GM12891 (cell line): ENCODE measurements around the gene LRRIQ1.

Source experiments
- DNase-seq: peaks from one replicate; pipeline ENCODE4 v3.0.0; 2011; ENCODE audit warnings: low spot score; ENCODE audit not compliant: insufficient read length
- FAIRE-seq: peaks from 2 replicates; lab custom pipeline; 2011; peaks lifted over from hg19 to GRCh38; lab: Jason Lieb, UNC
- PAX5 ChIP-seq: IDR thresholded peaks from 2 replicates; pipeline ENCODE4 v1.6.1; 2011; ENCODE audit warnings: low read length, moderate library complexity, mild to moderate bottlenecking; ENCODE audit not compliant: insufficient read depth, severe bottlenecking
- POLR2A ChIP-seq: IDR thresholded peaks from 2 replicates; pipeline ENCODE4 v1.6.1; 2011; ENCODE audit warnings: low read depth, low read length, control low read depth
- POLR2AphosphoS5 ChIP-seq: IDR thresholded peaks from 2 replicates; pipeline ENCODE4 v1.6.1; 2011; ENCODE audit warnings: low read depth, low read length, control low read depth
- POU2F2 ChIP-seq: IDR thresholded peaks from 2 replicates; pipeline ENCODE4 v1.6.1; 2011; ENCODE audit warnings: low read depth, mild to moderate bottlenecking, control low read depth, low read length, moderate library complexity
- SPI1 ChIP-seq: IDR thresholded peaks from 2 replicates; pipeline ENCODE4 v1.6.1; 2011; ENCODE audit warnings: low read depth, low read length, control low read depth
- TAF1 ChIP-seq: IDR thresholded peaks from 2 replicates; pipeline ENCODE4 v1.6.1; 2011; ENCODE audit warnings: low read depth, low read length, control low read depth

LRRIQ1 gene

DNA sequence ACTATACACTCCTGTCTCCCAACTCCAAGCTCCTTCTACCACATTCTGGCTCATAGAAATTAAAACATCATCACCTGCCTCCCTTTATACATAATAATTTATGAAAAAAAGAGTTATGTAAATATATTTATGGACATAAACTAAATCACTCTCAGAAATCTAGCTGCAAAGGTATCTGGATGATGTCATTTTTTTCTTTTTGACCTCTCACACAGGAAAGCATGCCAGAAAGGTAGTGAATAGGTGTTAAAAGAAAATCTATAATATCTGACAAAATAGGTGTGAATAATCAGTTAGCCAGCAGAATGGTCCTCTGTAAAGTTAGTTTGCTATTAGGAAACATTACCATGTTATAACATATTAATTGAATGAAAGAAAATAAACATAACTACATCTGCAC is 7.7 kb downstream of the LRRIQ1 start:
- TF ChIP-seq TAF1: no peak
- TF ChIP-seq SPI1: no peak
- no peak for TF ChIP-seq POU2F2
- TF ChIP-seq POLR2A: no peak
- no peak for TF ChIP-seq POLR2AphosphoS5
- no peak for TF ChIP-seq PAX5
- DNase-seq: no peak
- FAIRE-seq: no peak

DNA sequence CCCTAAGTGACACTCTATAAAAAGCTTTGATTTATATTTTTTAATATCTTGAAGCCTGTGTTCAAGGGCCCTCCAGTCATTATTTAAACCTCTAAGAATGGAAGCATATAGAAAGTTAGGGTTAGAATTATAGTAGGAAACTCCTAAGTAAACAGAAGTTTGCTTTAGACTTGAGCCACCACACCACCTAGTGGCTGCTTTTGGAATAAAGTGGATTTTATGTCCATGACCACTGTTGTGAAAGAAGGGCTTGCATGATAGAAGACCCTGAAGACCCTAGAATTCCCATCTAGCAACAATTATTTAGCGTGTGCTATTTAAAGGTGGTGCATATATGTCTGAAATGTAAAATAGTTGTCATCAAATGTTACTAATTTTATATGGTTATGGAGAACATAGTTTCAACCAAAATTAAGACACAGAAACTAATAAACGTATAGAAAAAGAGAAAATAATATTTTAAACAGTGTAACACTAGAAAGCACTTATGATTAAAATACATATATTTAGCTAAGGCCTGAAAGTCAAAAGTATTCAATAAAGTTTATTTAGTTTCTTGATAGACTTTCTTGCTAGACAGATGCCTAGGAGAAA is 21.3 kb downstream of the LRRIQ1 start:
- no peak for TF ChIP-seq PAX5
- no peak for TF ChIP-seq SPI1
- TF ChIP-seq POLR2AphosphoS5: no peak
- no peak for TF ChIP-seq POU2F2
- no peak for TF ChIP-seq TAF1
- no peak for TF ChIP-seq POLR2A
- DNase-seq: no peak
- FAIRE-seq: no peak

DNA sequence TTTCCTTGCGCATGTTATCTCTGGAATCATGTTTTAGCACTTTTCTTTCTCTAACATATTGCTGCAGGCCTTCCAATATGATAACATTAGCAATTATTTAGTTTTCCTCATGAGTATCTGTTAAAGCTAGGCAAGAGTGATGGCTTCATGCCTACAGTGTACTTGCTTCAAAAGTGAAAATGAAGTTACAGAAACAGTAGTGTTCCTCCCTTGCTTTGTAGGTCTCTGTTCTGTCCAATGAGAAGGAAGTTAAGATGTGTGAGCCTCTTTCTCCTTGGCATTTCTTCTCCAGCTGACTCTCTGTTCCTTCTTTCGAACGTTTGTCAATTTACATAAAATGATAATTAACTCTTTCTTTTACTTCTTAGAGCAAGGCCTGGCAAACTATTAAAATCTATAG is 22.2 kb downstream of the LRRIQ1 start:
- TF ChIP-seq TAF1 (no peak), POU2F2 (no peak), POLR2AphosphoS5 (no peak), SPI1 (no peak), POLR2A (no peak), PAX5 (no peak)
- no peak for DNase-seq
- FAIRE-seq: no peak

DNA sequence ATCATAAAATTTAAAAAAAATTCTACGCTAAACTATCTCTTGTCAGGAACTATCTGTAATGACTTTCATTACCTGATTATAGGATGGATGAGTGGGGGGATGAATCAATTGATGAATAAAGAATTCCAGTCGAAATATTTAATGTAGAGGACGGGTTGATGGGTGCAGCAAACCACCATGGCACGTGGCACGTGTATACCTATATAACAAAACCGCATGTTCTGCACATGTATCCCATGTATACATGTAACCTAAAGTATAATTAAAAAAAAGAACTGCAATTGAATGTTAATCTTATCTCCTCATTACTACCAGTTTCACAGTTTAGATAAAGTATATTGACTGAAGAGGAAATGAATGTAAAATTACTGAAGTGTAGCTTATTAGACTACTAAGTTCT is 23.4 kb downstream of the LRRIQ1 start:
- TF ChIP-seq POLR2AphosphoS5 (no peak), POLR2A (no peak), PAX5 (no peak), SPI1 (no peak), POU2F2 (no peak), TAF1 (no peak)
- DNase-seq (no peak), FAIRE-seq (no peak)

DNA sequence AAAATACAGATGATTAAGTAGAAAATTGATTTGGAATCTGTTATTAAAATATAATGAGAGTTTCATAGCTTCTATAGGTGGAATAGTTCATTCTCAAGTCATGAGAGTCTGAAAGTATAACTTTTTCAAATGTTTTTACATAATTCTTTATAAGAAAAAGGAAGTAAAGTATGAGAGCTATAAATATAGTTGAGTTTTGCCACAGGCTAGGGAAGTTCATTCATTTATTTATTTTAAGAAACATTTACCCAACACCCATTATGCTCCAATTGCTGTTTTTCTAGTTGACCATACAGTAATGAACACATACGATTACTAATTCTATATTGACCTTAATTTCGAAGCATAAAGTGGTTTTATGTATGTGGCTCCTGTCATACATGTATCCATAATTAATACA is 24.8 kb downstream of the LRRIQ1 start:
- DNase-seq (no peak), FAIRE-seq (no peak)
- TF ChIP-seq POU2F2: no peak
- no peak for TF ChIP-seq PAX5

DNA sequence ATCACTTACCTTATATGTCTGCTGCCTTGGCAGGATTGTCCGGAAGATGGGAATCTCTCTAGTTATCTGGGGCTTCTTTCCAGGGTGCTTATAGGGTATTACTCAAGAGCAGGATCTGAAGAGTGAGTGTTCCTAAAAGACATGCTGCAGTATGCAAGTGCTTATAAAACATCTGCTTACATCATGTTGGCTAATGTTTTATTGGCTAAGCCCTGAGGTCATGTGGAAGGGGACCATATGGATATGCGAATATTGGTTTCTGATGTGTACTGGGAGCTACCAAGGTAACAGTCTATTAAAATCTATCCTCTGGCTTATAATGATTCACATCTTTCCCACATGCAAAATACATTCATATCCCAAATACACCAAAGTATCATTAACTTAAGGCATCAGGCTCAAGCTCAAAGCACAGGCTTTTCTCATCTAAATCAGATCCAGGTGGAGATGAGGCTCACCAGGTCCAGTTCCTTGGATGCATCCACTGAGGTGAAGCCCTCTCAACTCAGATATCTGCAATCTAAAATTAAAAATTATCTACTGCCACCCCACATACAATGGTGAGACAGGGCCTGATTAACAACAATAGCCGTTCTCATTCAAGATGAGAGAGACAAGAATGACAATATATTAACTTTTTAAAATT is 29.8 kb downstream of the LRRIQ1 start:
- no peak for TF ChIP-seq POU2F2
- FAIRE-seq (no peak), DNase-seq (no peak)

DNA sequence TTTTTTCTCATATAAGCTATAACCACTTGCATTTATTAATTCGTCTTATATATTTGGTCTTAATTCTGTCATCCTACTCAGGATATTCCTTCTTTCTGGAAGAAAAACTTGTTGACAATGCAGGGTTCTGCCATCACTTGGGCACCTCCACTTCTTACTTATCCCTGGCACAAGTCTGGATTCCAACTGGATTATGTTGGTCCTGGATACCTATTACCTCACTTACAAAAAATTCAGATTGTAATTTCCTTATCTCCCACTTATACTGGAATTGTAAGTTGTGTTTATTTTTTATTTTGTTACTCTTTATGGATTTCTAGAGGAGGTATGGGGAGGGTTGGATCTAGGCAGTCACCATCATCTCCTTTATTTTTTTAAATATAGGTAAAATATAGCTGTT is 36.7 kb downstream of the LRRIQ1 start:
- TF ChIP-seq PAX5: no peak
- no peak for TF ChIP-seq SPI1
- no peak for TF ChIP-seq POLR2A
- no peak for TF ChIP-seq POLR2AphosphoS5
- no peak for TF ChIP-seq POU2F2
- TF ChIP-seq TAF1: no peak
- no peak for DNase-seq
- no peak for FAIRE-seq

DNA sequence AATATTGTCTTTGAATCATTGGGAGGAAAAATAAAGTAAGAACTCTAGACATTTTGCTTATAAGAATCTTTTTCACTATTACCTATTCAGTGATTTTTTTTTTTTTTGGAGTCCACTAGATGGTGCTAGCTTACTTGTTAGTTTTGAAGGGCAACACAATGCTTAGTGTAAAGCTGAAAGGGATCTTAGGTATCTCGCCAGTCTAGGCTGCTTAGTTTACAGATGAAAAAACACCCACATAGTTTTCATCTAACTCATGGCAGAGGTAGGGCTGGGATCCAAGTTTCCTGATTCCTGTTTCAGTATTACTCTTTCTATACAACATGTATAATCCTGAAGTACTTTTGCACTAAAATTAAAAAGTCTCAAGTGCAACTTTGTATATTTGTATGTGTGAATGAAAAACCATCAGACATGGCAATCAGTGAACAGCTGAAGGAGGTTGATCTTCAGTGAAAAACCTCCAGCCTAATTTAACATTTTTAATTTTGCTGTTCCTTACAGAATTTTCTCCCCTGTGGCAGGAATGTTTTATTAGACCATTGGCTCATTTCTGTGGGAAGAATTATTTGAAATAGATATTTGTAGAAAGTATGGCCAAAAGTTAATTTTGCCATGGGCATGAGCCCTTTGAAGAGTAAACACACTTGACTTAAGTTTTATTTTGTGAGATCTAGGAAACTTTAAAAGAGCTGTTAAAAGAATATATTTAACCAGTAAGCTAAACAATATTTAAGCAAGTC is 40.7 kb downstream of the LRRIQ1 start:
- FAIRE-seq: no peak
- no peak for DNase-seq
- no peak for TF ChIP-seq TAF1
- TF ChIP-seq POU2F2: no peak
- TF ChIP-seq POLR2A: no peak
- TF ChIP-seq POLR2AphosphoS5: no peak
- no peak for TF ChIP-seq SPI1
- no peak for TF ChIP-seq PAX5

DNA sequence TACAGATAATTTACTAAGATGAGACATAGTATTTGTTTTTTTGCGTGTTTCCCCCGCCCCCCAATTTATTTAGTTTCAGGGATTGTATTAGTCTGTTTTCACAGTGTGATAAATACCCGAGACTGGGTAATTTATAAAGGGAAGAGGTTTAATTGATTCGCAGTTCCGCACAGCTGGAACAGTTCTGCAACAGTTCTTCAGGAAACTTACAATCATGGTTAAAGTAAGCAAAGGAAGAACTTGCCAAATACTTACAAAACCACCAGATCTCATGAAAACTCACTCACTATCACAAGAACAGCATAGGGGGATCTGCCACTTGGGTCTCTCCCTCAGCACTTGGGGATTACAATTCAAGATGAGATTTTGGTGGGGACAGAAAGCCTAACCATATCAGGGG is 48.9 kb downstream of the LRRIQ1 start:
- FAIRE-seq (no peak), DNase-seq (no peak)
- TF ChIP-seq POU2F2 (no peak), TAF1 (no peak), POLR2AphosphoS5 (no peak), PAX5 (no peak), POLR2A (no peak), SPI1 (no peak)

DNA sequence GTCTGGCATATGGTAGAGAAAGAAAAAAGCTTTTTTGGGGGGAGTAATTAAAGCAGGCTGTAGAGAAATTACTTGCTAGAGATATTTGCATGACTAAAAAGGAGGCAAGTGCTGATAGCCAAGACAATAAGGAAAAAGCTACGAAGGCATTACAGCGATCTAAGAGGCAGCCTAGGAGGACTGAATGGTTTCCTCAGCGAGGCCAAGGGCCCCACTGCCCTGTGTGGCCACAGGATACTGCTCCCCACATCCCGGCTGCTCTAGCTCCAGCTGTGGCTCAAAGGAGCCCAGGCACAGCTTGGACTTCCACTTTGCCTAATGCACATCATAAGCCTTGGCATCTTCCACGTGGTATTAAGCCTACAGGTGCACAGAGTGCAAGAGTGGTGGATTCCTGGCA is 53.6 kb downstream of the LRRIQ1 start:
- DNase-seq: no peak
- FAIRE-seq: no peak
- TF ChIP-seq SPI1 (no peak), TAF1 (no peak), PAX5 (no peak), POLR2AphosphoS5 (no peak), POU2F2 (no peak), POLR2A (no peak)
